Activated CD4-positive, alpha-beta T cell treated with anti-CD3 and anti-CD28 coated beads for 36 hours (primary cell): ENCODE data around the gene UST. TPM values are rescaled to one million over a fixed set of nuclear protein-coding genes. Genes with fewer than 3 reads are reported as not detected.

Experiments used
- ATAC-seq: fragments of 200-7000 bp; cut with Tn5 transposase; one replicate; pipeline ENCODE4 v1.10.0; 2021; ENCODE audit warnings: mild to moderate bottlenecking, moderate library complexity
- CTCF ChIA-PET: fragments of 350-600 bp; sonication (Branson Sonifier 250); formaldehyde crosslinking; loops from one replicate; lab custom pipeline; 2021; ENCODE audit warnings: antibody characterized with exemption; lab: Charles Lee
- POLR2A ChIA-PET: fragments of 350-600 bp; sonication (Branson Sonifier 250); formaldehyde crosslinking; loops from one replicate; lab custom pipeline; 2021; ENCODE audit warnings: antibody characterized with exemption, inconsistent platforms; lab: Charles Lee
- DNase-seq: peaks from one replicate; pipeline ENCODE4 v3.0.0-alpha.2; 2020
- H3K27ac Mint-ChIP-seq: one replicate; pipeline ENCODE4 v1.8.0; 2021; ENCODE audit warnings: mixed read lengths
- H3K27me3 Mint-ChIP-seq: one replicate; pipeline ENCODE4 v1.8.0; 2021; ENCODE audit warnings: mixed read lengths
- H3K36me3 Mint-ChIP-seq: one replicate; pipeline ENCODE4 v1.8.0; 2021; ENCODE audit warnings: low read depth, mixed read lengths
- H3K4me1 Mint-ChIP-seq: one replicate; pipeline ENCODE4 v1.8.0; 2021; ENCODE audit warnings: mixed read lengths
- H3K4me3 Mint-ChIP-seq: one replicate; pipeline ENCODE4 v1.8.0; 2021; ENCODE audit warnings: mild to moderate bottlenecking, moderate library complexity, mixed read lengths
- H3K9me3 Mint-ChIP-seq: one replicate; pipeline ENCODE4 v1.8.0; 2021; ENCODE audit warnings: low read depth, mixed read lengths
- intact Hi-C, 2 experiments: fragments of 100-400 bp; cut with DNase I in 1 of 2; cut with micrococcal nuclease in 1 of 2; formaldehyde crosslinking; loops; one replicate each; pipeline versions ENCODE4 v1.14.2 to v1.15.1; 2022 to 2024; cut with DNase I, micrococcal nuclease
- total RNA-seq, 2 experiments: library from RNA; stranded (reverse); gene quantifications; one replicate each; pipeline ENCODE4 v1.2.3, GENCODE V29; 2021

The UST gene
- total RNA-seq, 2 experiments from 2014 or later = 2.2 to 2.8 TPM

GRCh38 chr6:149044528-149044927 is 297.7 kb downstream of the UST start:
- ChIA-PET CTCF (interaction anchor here (0.6 to 3.4 kb wide), 10 partner anchors 9 to 473 kb away, joined by 3 to 17 read pairs (median 4); no protein-coding TSS in a partner anchor), POLR2A (interaction anchor here (1.5 kb wide), 1 partner anchor 12 kb away, joined by 4 read pairs; no protein-coding TSS in a partner anchor)
- no peaks in the 10 kb centered on the region for H3K9me3 Mint-ChIP-seq
- no peak for DNase-seq
- intact Hi-C loops = no loop called here
- H3K4me3 Mint-ChIP-seq = no peak overlapping the region
- H3K27ac Mint-ChIP-seq = peak overlapping the region; percentile 28
- no peak for ATAC-seq
- H3K36me3 Mint-ChIP-seq = peaks cover 3% of the 10 kb centered on the region
- H3K4me1 Mint-ChIP-seq = peaks cover 43% of the 10 kb centered on the region
- H3K27me3 Mint-ChIP-seq = no peaks in the 10 kb centered on the region

- POLR2A ChIA-PET = interaction anchor here (0.9 to 1.5 kb wide), 5 partner anchors 12 to 35 kb away, joined by 3 to 5 read pairs (median 4); no protein-coding TSS in a partner anchor
- ATAC-seq (peak; percentile 96), DNase-seq (peak; percentile 56)
- intact Hi-C loops = no loop called here
- no peaks in the 10 kb centered on the region for H3K9me3 Mint-ChIP-seq
- no peaks in the 10 kb centered on the region for H3K27me3 Mint-ChIP-seq
- peaks cover 40% of the 10 kb centered on the region for H3K4me1 Mint-ChIP-seq
- CTCF ChIA-PET = interaction anchor here (0.5 to 3.5 kb wide), 13 partner anchors 12 to 917 kb away, joined by 3 to 16 read pairs (median 6); no protein-coding TSS in a partner anchor
- H3K4me3 Mint-ChIP-seq = no peak overlapping the region
- peaks cover 3% of the 10 kb centered on the region for H3K36me3 Mint-ChIP-seq
- no peak overlapping the region for H3K27ac Mint-ChIP-seq
Observed at GRCh38 chr6:149045404-149045803, 298.6 kb downstream of the UST start.

- Mint-ChIP-seq H3K27ac (no peak overlapping the region), H3K4me3 (no peak overlapping the region), H3K9me3 (no peaks in the 10 kb centered on the region), H3K4me1 (peaks cover 40% of the 10 kb centered on the region), H3K36me3 (peaks cover 6% of the 10 kb centered on the region), H3K27me3 (no peaks in the 10 kb centered on the region)
- DNase-seq = no peak
- POLR2A ChIA-PET = interaction anchor here (0.9 to 1.5 kb wide), 5 partner anchors 13 to 34 kb away, joined by 3 to 5 read pairs (median 4); no protein-coding TSS in a partner anchor
- intact Hi-C loops = no loop called here
- CTCF ChIA-PET = interaction anchor here (0.5 to 3.5 kb wide), 14 partner anchors 11 to 472 kb away, joined by 3 to 16 read pairs (median 6); no protein-coding TSS in a partner anchor
- ATAC-seq = no peak
Observed at GRCh38 chr6:149046164-149046821, 299.5 kb downstream of the UST start.

GRCh38 chr6:149046822-149047246 is 300.0 kb downstream of the UST start:
- Mint-ChIP-seq H3K4me3 (no peak overlapping the region), H3K27ac (peak overlapping the region; percentile 21), H3K4me1 (peaks cover 40% of the 10 kb centered on the region), H3K9me3 (no peaks in the 10 kb centered on the region), H3K36me3 (peaks cover 6% of the 10 kb centered on the region), H3K27me3 (no peaks in the 10 kb centered on the region)
- ChIA-PET CTCF (interaction anchor here (1.1 to 3.5 kb wide), 6 partner anchors 11 to 471 kb away, joined by 3 to 16 read pairs (median 9); no protein-coding TSS in a partner anchor), POLR2A (no interaction called here)
- DNase-seq (no peak), ATAC-seq (no peak)
- intact Hi-C loops = no loop called here

GRCh38 chr6:149049230-149049629 is 302.4 kb downstream of the UST start:
- peaks cover 6% of the 10 kb centered on the region for H3K36me3 Mint-ChIP-seq
- H3K27me3 Mint-ChIP-seq = no peaks in the 10 kb centered on the region
- no peak for ATAC-seq
- H3K9me3 Mint-ChIP-seq = no peaks in the 10 kb centered on the region
- H3K4me1 Mint-ChIP-seq = peaks cover 48% of the 10 kb centered on the region
- intact Hi-C loops = no loop called here
- H3K4me3 Mint-ChIP-seq = no peak overlapping the region
- POLR2A ChIA-PET = no interaction called here
- no peak overlapping the region for H3K27ac Mint-ChIP-seq
- no peak for DNase-seq
- CTCF ChIA-PET = interaction anchor here (0.9 to 1.5 kb wide), 4 partner anchors 14 to 467 kb away, joined by 3 to 5 read pairs (median 3); no protein-coding TSS in a partner anchor

- no peak overlapping the region for H3K27ac Mint-ChIP-seq
- intact Hi-C loops = no loop called here
- no peak for DNase-seq
- H3K4me3 Mint-ChIP-seq = no peak overlapping the region
- ChIA-PET CTCF (interaction anchor here (0.8 to 1.5 kb wide), 4 partner anchors 11 to 466 kb away, joined by 3 to 5 read pairs (median 3); no protein-coding TSS in a partner anchor), POLR2A (no interaction called here)
- no peak for ATAC-seq
- no peaks in the 10 kb centered on the region for H3K27me3 Mint-ChIP-seq
- peaks cover 44% of the 10 kb centered on the region for H3K4me1 Mint-ChIP-seq
- no peaks in the 10 kb centered on the region for H3K9me3 Mint-ChIP-seq
- peaks cover 3% of the 10 kb centered on the region for H3K36me3 Mint-ChIP-seq
Observed at GRCh38 chr6:149050160-149050559, 303.3 kb downstream of the UST start.

GRCh38 chr6:149052350-149053106 is 305.7 kb downstream of the UST start:
- ChIA-PET CTCF (interaction anchor here (0.7 to 1.3 kb wide), 5 partner anchors 9 to 380 kb away, joined by 3 to 4 read pairs (median 3); no protein-coding TSS in a partner anchor), POLR2A (no interaction called here)
- intact Hi-C loops = no loop called here
- H3K36me3 Mint-ChIP-seq = peaks cover 3% of the 10 kb centered on the region
- H3K27me3 Mint-ChIP-seq = no peaks in the 10 kb centered on the region
- no peak overlapping the region for H3K4me3 Mint-ChIP-seq
- ATAC-seq (peak; percentile 81), DNase-seq (no peak)
- H3K9me3 Mint-ChIP-seq = no peaks in the 10 kb centered on the region
- no peak overlapping the region for H3K27ac Mint-ChIP-seq
- H3K4me1 Mint-ChIP-seq = peaks cover 25% of the 10 kb centered on the region

- Mint-ChIP-seq H3K27ac (peak overlapping the region; percentile 4), H3K9me3 (no peaks in the 10 kb centered on the region), H3K27me3 (no peaks in the 10 kb centered on the region), H3K4me3 (no peak overlapping the region), H3K4me1 (peaks cover 28% of the 10 kb centered on the region), H3K36me3 (peaks cover 3% of the 10 kb centered on the region)
- POLR2A ChIA-PET = interaction anchor here (0.6 to 2.0 kb wide), 2 partner anchors 12 to 512 kb away, joined by 3 to 6 read pairs; no protein-coding TSS in a partner anchor
- ATAC-seq (no peak), DNase-seq (no peak)
- CTCF ChIA-PET = interaction anchor here (0.6 to 2.3 kb wide), 8 partner anchors 8 to 473 kb away, joined by 3 to 7 read pairs (median 4); no protein-coding TSS in a partner anchor
- intact Hi-C loops = no loop called here
Observed at GRCh38 chr6:149053848-149054558, 307.2 kb downstream of the UST start.

- H3K4me1 Mint-ChIP-seq = peaks cover 31% of the 10 kb centered on the region
- intact Hi-C loops = no loop called here
- POLR2A ChIA-PET = interaction anchor here (2.0 kb wide), 1 partner anchor 11 kb away, joined by 6 read pairs; no protein-coding TSS in a partner anchor
- DNase-seq (no peak), ATAC-seq (no peak)
- H3K9me3 Mint-ChIP-seq = no peaks in the 10 kb centered on the region
- no peak overlapping the region for H3K4me3 Mint-ChIP-seq
- H3K36me3 Mint-ChIP-seq = peaks cover 3% of the 10 kb centered on the region
- peak overlapping the region; percentile 4 for H3K27ac Mint-ChIP-seq
- CTCF ChIA-PET = interaction anchor here (0.8 to 2.3 kb wide), 6 partner anchors 8 to 377 kb away, joined by 3 to 7 read pairs (median 3); no protein-coding TSS in a partner anchor
- no peaks in the 10 kb centered on the region for H3K27me3 Mint-ChIP-seq
Observed at GRCh38 chr6:149054559-149055194, 307.8 kb downstream of the UST start.

GRCh38 chr6:149055195-149055899 is 308.5 kb downstream of the UST start:
- no peak for ATAC-seq
- intact Hi-C loops = no loop called here
- H3K4me1 Mint-ChIP-seq = peaks cover 35% of the 10 kb centered on the region
- H3K36me3 Mint-ChIP-seq = peaks cover 3% of the 10 kb centered on the region
- no peak overlapping the region for H3K27ac Mint-ChIP-seq
- no peaks in the 10 kb centered on the region for H3K9me3 Mint-ChIP-seq
- H3K4me3 Mint-ChIP-seq = no peak overlapping the region
- CTCF ChIA-PET = interaction anchor here (0.8 to 3.7 kb wide), 5 partner anchors 8 to 376 kb away, joined by 3 to 16 read pairs (median 6); no protein-coding TSS in a partner anchor
- H3K27me3 Mint-ChIP-seq = no peaks in the 10 kb centered on the region
- POLR2A ChIA-PET = interaction anchor here (2.0 kb wide), 1 partner anchor 11 kb away, joined by 6 read pairs; no protein-coding TSS in a partner anchor
- DNase-seq = no peak
